SHP77 (cell line): Measurements from ENCODE around the gene ZNF592.
"Not testable (repeated sequence)": the region's sequence is repeated elsewhere in the genome, so short reads cannot be mapped to it uniquely, and the experiment has no call there.

ENCODE experiments used
- DNase-seq, 2 experiments: peaks; one replicate each; lab custom pipeline; 2025; lab: John Stamatoyannopoulos, UW

The ZNF592 gene

GRCh38 chr15:84741121-84741520, 7.3 kb upstream of the ZNF592 start:
- DNase-seq, result no peak

GRCh38 chr15:84747416-84748273, 747 bp upstream of the ZNF592 start:
- peak; percentile 63 to 76 for DNase-seq

GRCh38 chr15:84749111-84749991, 959 bp downstream of the ZNF592 start:
- peak in 1 of 2 experiments; percentile 3 for DNase-seq

- no peak for DNase-seq
Measured at GRCh38 chr15:84750583-84751092, 2.2 kb downstream of the ZNF592 start.

- not testable (repeated sequence) for DNase-seq
Measured at GRCh38 chr15:84751721-84752120, 3.3 kb downstream of the ZNF592 start.

- DNase-seq, result no peak
Measured at GRCh38 chr15:84752195-84752594, 3.8 kb downstream of the ZNF592 start.

- no peak for DNase-seq
Measured at GRCh38 chr15:84752700-84753099, 4.3 kb downstream of the ZNF592 start.

GRCh38 chr15:84754889-84755288, 6.5 kb downstream of the ZNF592 start:
- DNase-seq, result not testable (repeated sequence)

- no peak for DNase-seq
Measured at GRCh38 chr15:84755736-84756527, 7.5 kb downstream of the ZNF592 start.

GRCh38 chr15:84759018-84759417, 10.6 kb downstream of the ZNF592 start:
- DNase-seq, result no peak

- DNase-seq, result no peak
Measured at GRCh38 chr15:84760219-84760618, 11.8 kb downstream of the ZNF592 start.

GRCh38 chr15:84761607-84762131, 13.3 kb downstream of the ZNF592 start:
- no peak for DNase-seq

GRCh38 chr15:84762840-84763572, 14.6 kb downstream of the ZNF592 start:
- no peak for DNase-seq

- DNase-seq, result no peak
Measured at GRCh38 chr15:84764585-84764984, 16.2 kb downstream of the ZNF592 start.

GRCh38 chr15:84764989-84765388, 16.6 kb downstream of the ZNF592 start:
- no peak for DNase-seq

GRCh38 chr15:84765675-84766074, 17.3 kb downstream of the ZNF592 start:
- no peak for DNase-seq

GRCh38 chr15:84766461-84767035, 18.2 kb downstream of the ZNF592 start:
- no peak for DNase-seq

- DNase-seq, result no peak
Measured at GRCh38 chr15:84772031-84772430, 23.6 kb downstream of the ZNF592 start.

GRCh38 chr15:84772467-84772866, 24.1 kb downstream of the ZNF592 start:
- no peak for DNase-seq

GRCh38 chr15:84773716-84774115, 25.3 kb downstream of the ZNF592 start:
- DNase-seq, result no peak
